K562 (cell line): ENCODE measurements around the gene SLAMF8. TPM values are rescaled to one million over a fixed set of nuclear protein-coding genes. Genes with fewer than 3 reads are reported as not detected.
A peak's percentile ranks its signal among the peaks of the same experiment; 100 is the strongest.

ENCODE experiments used
- CCNT2 ChIP-seq: IDR thresholded peaks from 2 replicates; pipeline ENCODE4 v1.6.1; 2011; ENCODE audit warnings: borderline replicate concordance, low read depth, mild to moderate bottlenecking, moderate library complexity, mixed read lengths, low read length; ENCODE audit not compliant: insufficient read length; ENCODE audit errors: extremely low read depth
- CXXC5 ChIP-seq: fragments of 250-450 bp; sonication (Bioruptor Pico); IDR thresholded peaks from 2 replicates; pipeline ENCODE4 v1.8.0; 2022; ENCODE audit warnings: inconsistent platforms, mild to moderate bottlenecking, moderate library complexity
- HIVEP1 ChIP-seq: fragments of 250-450 bp; sonication (Bioruptor Pico); IDR thresholded peaks from 2 replicates; pipeline ENCODE4 v1.4.0; 2020; ENCODE audit warnings: mild to moderate bottlenecking
- HMG20A ChIP-seq: fragments of 450-650 bp; formaldehyde crosslinking; conservative IDR thresholded peaks from 2 replicates; pipeline ENCODE4 v1.4.0; 2020; ENCODE audit warnings: mild to moderate bottlenecking, mixed read lengths
- KDM2B ChIP-seq: fragments of 250-450 bp; sonication (Bioruptor Pico); IDR thresholded peaks from 2 replicates; pipeline ENCODE4 v1.8.0; 2021; ENCODE audit warnings: mild to moderate bottlenecking, moderate library complexity
- PTBP1 ChIP-seq: fragments of 200-400 bp; formaldehyde crosslinking; IDR thresholded peaks from 2 replicates; pipeline ENCODE4 v1.6.1; 2017; ENCODE audit warnings: low read depth, low read length
- RAD21 ChIP-seq, 2 experiments: fragments of 250-450 bp in 1 of 2; fragments of 450-650 bp in 1 of 2; sonication (Bioruptor Pico) in 1 of 2; formaldehyde crosslinking in 1 of 2; IDR thresholded peaks in 1 of 2; conservative IDR thresholded peaks in 1 of 2; 2 replicates each; pipeline versions ENCODE4 v1.4.0 to v1.8.0; 2020 to 2022; ENCODE audit warnings: mild to moderate bottlenecking in 2 of 2, moderate library complexity in 1 of 2
- RNF2 ChIP-seq: sonication (generic); IDR thresholded peaks from 2 replicates; pipeline ENCODE4 v1.6.1; 2016
- SMC3 ChIP-seq: conservative IDR thresholded peaks from 2 replicates; pipeline ENCODE4 v1.6.1; 2011; ENCODE audit warnings: low read depth, low read length, improper control_type of control experiment; ENCODE audit not compliant: insufficient read depth
- TGIF2 ChIP-seq: sonication (generic); formaldehyde crosslinking; IDR thresholded peaks from 2 replicates; pipeline ENCODE4 v1.8.1; 2022; ENCODE audit warnings: mild to moderate bottlenecking, missing genetic modification reagents, moderate library complexity
- ZC3H8 ChIP-seq: fragments of 450-650 bp; IDR thresholded peaks from 2 replicates; pipeline ENCODE4 v1.6.1; 2017
- ZNF347 ChIP-seq: fragments of 450-650 bp; formaldehyde crosslinking; IDR thresholded peaks from 2 replicates; pipeline ENCODE4 v1.4.0; 2020; ENCODE audit warnings: low read depth, mild to moderate bottlenecking, moderate library complexity
- polyA plus RNA-seq, 8 experiments: library from polyadenylated mRNA; depleted of rRNA in 4 of 8; stranded (reverse) in 5 of 8; unstranded in 3 of 8; fragments of >200 nt; fragmentation: Nextera tagmentation in 2 of 8; fragmentation: Illumina TruSeq in 1 of 8; extraction: Ambion mirVana in 2 of 8; extraction: Trizol in 1 of 8; gene quantifications; 2 replicates each; pipeline versions ENCODE4 v1.2.1 to v1.2.3, GENCODE V29; 2011 to 2014; ENCODE audit warnings: inconsistent platforms in 1 of 8, missing spikeins in 1 of 8
- total RNA-seq, 7 experiments: library from RNA; depleted of rRNA in 6 of 7; stranded (reverse); fragments of >200 nt in 6 of 7; fragmentation: Illumina TruSeq in 2 of 7; extraction: Trizol in 2 of 7; gene quantifications; 2 replicates each; pipeline versions ENCODE4 v1.2.1 to v1.2.3, GENCODE V29; 2011 to 2021; ENCODE audit warnings: low replicate concordance in 1 of 7
- TF ChIP-seq, protein P1 (sequence below): fragments of 200-800 bp; sonication (Bioruptor generic); IDR thresholded peaks from 2 replicates; pipeline ENCODE4 v1.6.1; 2017; ENCODE audit warnings: missing genetic modification characterization, missing compliant biosample characterization
- TF ChIP-seq, protein P2 (sequence below): fragments of 450-650 bp; IDR thresholded peaks from 2 replicates; pipeline ENCODE4 v1.6.1; 2016; ENCODE audit warnings: low read depth, mild to moderate bottlenecking, moderate library complexity
- TF ChIP-seq, protein P3 (sequence below), 3 experiments: fragments of 200-800 bp in 1 of 3; fragments of 250-450 bp in 1 of 3; fragments of 450-650 bp in 1 of 3; sonication (Bioruptor Pico) in 1 of 3; sonication (Bioruptor generic) in 1 of 3; formaldehyde crosslinking in 1 of 3; IDR thresholded peaks; 2 replicates each; pipeline versions ENCODE4 v1.6.1 to v1.8.0; 2016 to 2022; ENCODE audit warnings: mild to moderate bottlenecking in 2 of 3, missing genetic modification characterization in 2 of 3, missing compliant biosample characterization in 1 of 3, moderate library complexity in 1 of 3
- TF ChIP-seq, protein P4 (sequence below): fragments of 450-650 bp; formaldehyde crosslinking; IDR thresholded peaks from 2 replicates; pipeline ENCODE4 v1.4.0; 2020; ENCODE audit warnings: mild to moderate bottlenecking, moderate library complexity

Gene SLAMF8
- total and polyA plus RNA-seq, 9 of the 15 experiments (the other 6 are each of a cell fraction or from before 2014, with no cell fraction given): not detected

DNA sequence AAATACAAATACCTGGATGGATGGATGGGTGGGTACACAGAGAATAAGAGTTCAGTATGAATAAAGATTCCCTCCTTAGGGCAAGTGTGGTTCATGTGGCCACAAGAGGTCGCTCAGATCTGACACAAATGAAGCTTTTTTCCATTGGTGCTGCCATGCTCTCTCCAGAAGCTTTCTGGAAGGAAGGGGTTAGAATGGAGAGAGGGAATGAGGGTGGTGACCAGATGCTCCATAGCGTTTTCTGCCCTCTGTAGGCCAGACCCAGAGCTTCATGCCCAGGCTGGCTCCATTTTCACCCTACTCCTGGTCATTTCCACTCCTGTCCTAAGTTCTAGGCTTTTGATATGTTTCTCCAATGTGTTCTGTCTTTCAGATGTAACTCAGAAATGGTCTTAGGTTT, 27.8 kb upstream of the SLAMF8 start (continued):
- TF ChIP-seq, protein P1, sequence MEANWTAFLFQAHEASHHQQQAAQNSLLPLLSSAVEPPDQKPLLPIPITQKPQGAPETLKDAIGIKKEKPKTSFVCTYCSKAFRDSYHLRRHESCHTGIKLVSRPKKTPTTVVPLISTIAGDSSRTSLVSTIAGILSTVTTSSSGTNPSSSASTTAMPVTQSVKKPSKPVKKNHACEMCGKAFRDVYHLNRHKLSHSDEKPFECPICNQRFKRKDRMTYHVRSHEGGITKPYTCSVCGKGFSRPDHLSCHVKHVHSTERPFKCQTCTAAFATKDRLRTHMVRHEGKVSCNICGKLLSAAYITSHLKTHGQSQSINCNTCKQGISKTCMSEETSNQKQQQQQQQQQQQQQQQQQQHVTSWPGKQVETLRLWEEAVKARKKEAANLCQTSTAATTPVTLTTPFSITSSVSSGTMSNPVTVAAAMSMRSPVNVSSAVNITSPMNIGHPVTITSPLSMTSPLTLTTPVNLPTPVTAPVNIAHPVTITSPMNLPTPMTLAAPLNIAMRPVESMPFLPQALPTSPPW (CRISPR knock-in tag): peak; percentile 16; the same call in 1 of the 2 replicates
- no peak for TF ChIP-seq ZNF347
- no peak for TF ChIP-seq TGIF2 (CRISPR knock-in tag)
- TF ChIP-seq CXXC5 (CRISPR knock-in tag): no peak
- TF ChIP-seq RNF2: no peak
- TF ChIP-seq PTBP1: no peak
- TF ChIP-seq, protein P2, sequence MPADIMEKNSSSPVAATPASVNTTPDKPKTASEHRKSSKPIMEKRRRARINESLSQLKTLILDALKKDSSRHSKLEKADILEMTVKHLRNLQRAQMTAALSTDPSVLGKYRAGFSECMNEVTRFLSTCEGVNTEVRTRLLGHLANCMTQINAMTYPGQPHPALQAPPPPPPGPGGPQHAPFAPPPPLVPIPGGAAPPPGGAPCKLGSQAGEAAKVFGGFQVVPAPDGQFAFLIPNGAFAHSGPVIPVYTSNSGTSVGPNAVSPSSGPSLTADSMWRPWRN: no peak
- no peak for TF ChIP-seq HIVEP1 (CRISPR knock-in tag)
- TF ChIP-seq HMG20A: no peak
- TF ChIP-seq, protein P3, sequence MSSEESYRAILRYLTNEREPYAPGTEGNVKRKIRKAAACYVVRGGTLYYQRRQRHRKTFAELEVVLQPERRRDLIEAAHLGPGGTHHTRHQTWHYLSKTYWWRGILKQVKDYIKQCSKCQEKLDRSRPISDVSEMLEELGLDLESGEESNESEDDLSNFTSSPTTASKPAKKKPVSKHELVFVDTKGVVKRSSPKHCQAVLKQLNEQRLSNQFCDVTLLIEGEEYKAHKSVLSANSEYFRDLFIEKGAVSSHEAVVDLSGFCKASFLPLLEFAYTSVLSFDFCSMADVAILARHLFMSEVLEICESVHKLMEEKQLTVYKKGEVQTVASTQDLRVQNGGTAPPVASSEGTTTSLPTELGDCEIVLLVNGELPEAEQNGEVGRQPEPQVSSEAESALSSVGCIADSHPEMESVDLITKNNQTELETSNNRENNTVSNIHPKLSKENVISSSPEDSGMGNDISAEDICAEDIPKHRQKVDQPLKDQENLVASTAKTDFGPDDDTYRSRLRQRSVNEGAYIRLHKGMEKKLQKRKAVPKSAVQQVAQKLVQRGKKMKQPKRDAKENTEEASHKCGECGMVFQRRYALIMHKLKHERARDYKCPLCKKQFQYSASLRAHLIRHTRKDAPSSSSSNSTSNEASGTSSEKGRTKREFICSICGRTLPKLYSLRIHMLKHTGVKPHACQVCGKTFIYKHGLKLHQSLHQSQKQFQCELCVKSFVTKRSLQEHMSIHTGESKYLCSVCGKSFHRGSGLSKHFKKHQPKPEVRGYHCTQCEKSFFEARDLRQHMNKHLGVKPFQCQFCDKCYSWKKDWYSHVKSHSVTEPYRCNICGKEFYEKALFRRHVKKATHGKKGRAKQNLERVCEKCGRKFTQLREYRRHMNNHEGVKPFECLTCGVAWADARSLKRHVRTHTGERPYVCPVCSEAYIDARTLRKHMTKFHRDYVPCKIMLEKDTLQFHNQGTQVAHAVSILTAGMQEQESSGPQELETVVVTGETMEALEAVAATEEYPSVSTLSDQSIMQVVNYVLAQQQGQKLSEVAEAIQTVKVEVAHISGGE (CRISPR knock-in tag; IDR thresholded peaks at IDR 0.05): no peak
- peak; percentile 72 for TF ChIP-seq SMC3
- no peak for TF ChIP-seq ZC3H8
- TF ChIP-seq KDM2B (CRISPR knock-in tag): no peak
- no peak for TF ChIP-seq CCNT2
- peak; percentile 75 to 89 for TF ChIP-seq RAD21 (CRISPR knock-in tag; conservative IDR thresholded peaks at IDR 0.05 in 1 of 2, IDR thresholded peaks at IDR 0.05 in 1 of 2)
- TF ChIP-seq, protein P4, sequence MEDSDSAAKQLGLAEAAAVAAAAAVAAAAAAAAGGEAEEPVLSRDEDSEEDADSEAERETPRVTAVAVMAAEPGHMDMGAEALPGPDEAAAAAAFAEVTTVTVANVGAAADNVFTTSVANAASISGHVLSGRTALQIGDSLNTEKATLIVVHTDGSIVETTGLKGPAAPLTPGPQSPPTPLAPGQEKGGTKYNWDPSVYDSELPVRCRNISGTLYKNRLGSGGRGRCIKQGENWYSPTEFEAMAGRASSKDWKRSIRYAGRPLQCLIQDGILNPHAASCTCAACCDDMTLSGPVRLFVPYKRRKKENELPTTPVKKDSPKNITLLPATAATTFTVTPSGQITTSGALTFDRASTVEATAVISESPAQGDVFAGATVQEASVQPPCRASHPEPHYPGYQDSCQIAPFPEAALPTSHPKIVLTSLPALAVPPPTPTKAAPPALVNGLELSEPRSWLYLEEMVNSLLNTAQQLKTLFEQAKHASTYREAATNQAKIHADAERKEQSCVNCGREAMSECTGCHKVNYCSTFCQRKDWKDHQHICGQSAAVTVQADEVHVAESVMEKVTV (CRISPR knock-in tag): peak; percentile 63
